Measurements from ENCODE around the gene PAK2.

- TF ChIP-seq CTCF (IDR thresholded peaks at IDR 0.05) (no peak), POLR2A (IDR thresholded peaks at IDR 0.05) (no peak)
Measured at GRCh38 chr3:196700801-196701200, 38.9 kb upstream of the PAK2 start.

Data from body of pancreas (tissue), 4 donors.